ENCODE data around the gene TENT4B.

Gene TENT4B

DNA sequence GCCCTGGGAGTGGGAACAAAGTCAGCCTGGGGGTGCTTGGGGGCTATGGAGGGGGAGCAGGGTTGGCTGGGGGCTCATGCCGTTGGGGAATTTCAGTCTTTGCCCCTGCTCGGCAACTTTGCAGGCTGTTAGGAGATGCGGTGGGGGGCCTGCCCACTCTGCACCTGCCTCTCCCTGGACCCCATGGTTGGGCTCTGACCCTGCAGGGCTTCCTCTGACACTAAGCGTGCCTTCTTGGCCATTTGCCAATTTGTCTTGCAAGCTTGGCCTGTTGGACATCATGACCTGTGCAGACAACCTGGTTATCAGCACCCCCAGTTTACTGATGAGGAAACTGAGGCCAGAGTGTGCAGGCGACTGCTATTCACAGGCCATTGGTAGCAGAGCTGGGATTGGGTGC, 127.8 kb downstream of the TENT4B start:
- DNase-seq (ENCODE audit: low read depth), result no peak
- no peak overlapping the region for H3K4me3 ChIP-seq (ENCODE audit: low read length)
- no peak for TF ChIP-seq CTCF (IDR thresholded peaks at IDR 0.05; ENCODE audit: insufficient read depth, low read depth, low read length, missing control alignments)

Data from epithelial cell of esophagus (primary cell).